Stromal cell of bone marrow (primary cell): ENCODE measurements around the gene NOTCH2.

Source experiments
- DNase-seq: peaks from one replicate; pipeline ENCODE4 v3.0.0-alpha.2; 2012; ENCODE audit warnings: low read depth

Gene NOTCH2

GRCh38 chr1:119943216-119943615 is 126.2 kb downstream of the NOTCH2 start:
- peak; percentile 25 for DNase-seq

- DNase-seq = no peak
Measured at GRCh38 chr1:119941392-119941791, 128.1 kb downstream of the NOTCH2 start.

GRCh38 chr1:119940697-119941096 is 128.8 kb downstream of the NOTCH2 start:
- DNase-seq = no peak

- DNase-seq = no peak
Measured at GRCh38 chr1:119937198-119937597, 132.3 kb downstream of the NOTCH2 start.

- no peak for DNase-seq
Measured at GRCh38 chr1:119935915-119936314, 133.5 kb downstream of the NOTCH2 start.

GRCh38 chr1:119935373-119935772 is 134.1 kb downstream of the NOTCH2 start:
- no peak for DNase-seq

GRCh38 chr1:119933397-119933796 is 136.1 kb downstream of the NOTCH2 start:
- DNase-seq = no peak

GRCh38 chr1:119929643-119930315 is 139.7 kb downstream of the NOTCH2 start:
- no peak for DNase-seq

GRCh38 chr1:119926553-119926952 is 142.9 kb downstream of the NOTCH2 start:
- no peak for DNase-seq

GRCh38 chr1:119924948-119925898 is 144.2 kb downstream of the NOTCH2 start:
- DNase-seq = no peak

- DNase-seq = no peak
Measured at GRCh38 chr1:119920104-119920968, 149.1 kb downstream of the NOTCH2 start.

GRCh38 chr1:119919241-119919640 is 150.2 kb downstream of the NOTCH2 start:
- DNase-seq = no peak

- DNase-seq = no peak
Measured at GRCh38 chr1:119918301-119918700, 151.2 kb downstream of the NOTCH2 start.

GRCh38 chr1:119917304-119918055 is 152.0 kb downstream of the NOTCH2 start:
- DNase-seq = no peak

- DNase-seq = no peak
Measured at GRCh38 chr1:119915517-119915916, 153.9 kb downstream of the NOTCH2 start.

GRCh38 chr1:119914071-119914470 is 155.4 kb downstream of the NOTCH2 start:
- DNase-seq = no peak

GRCh38 chr1:119912963-119913362 is 156.5 kb downstream of the NOTCH2 start:
- DNase-seq = no peak

- no peak for DNase-seq
Measured at GRCh38 chr1:119911775-119912174, 157.7 kb downstream of the NOTCH2 start.

- DNase-seq = no peak
Measured at GRCh38 chr1:119910618-119911017, 158.8 kb downstream of the NOTCH2 start.

GRCh38 chr1:119909890-119910596 is 159.4 kb downstream of the NOTCH2 start:
- DNase-seq = no peak

GRCh38 chr1:119908661-119909060 is 160.8 kb downstream of the NOTCH2 start:
- no peak for DNase-seq
